ENCODE results near the gene OR2AJ1. TPM values are rescaled to one million over a fixed set of nuclear protein-coding genes. Genes with fewer than 3 reads are reported as not detected.

The OR2AJ1 gene
- polyA plus RNA-seq, 1 experiment = not detected

DNA sequence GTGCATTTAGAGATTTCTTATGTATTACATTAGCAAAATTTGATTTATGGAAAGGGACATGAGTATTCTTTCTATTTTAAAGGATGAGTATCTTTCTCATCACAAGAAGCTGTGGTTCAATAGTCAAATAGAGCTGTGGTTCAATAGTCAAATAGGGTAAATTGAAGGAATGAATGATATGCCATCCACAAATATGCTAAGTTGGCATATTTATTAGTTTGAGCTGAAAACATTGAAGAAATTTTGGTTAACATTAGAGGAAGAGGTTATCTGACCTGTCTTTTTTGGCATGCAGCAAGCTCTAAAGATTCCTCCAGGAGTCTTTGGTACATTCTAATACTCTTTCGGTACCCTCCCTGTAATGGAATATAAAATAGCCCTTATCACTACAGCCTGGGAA is 28.7 kb downstream of the OR2AJ1 start:
- no peak overlapping the region for H3K4me3 ChIP-seq (ENCODE audit: low read depth, low read length)
- ChIA-PET CTCF (no interaction called here), POLR2A (no interaction called here)
- TF ChIP-seq, protein P1, sequence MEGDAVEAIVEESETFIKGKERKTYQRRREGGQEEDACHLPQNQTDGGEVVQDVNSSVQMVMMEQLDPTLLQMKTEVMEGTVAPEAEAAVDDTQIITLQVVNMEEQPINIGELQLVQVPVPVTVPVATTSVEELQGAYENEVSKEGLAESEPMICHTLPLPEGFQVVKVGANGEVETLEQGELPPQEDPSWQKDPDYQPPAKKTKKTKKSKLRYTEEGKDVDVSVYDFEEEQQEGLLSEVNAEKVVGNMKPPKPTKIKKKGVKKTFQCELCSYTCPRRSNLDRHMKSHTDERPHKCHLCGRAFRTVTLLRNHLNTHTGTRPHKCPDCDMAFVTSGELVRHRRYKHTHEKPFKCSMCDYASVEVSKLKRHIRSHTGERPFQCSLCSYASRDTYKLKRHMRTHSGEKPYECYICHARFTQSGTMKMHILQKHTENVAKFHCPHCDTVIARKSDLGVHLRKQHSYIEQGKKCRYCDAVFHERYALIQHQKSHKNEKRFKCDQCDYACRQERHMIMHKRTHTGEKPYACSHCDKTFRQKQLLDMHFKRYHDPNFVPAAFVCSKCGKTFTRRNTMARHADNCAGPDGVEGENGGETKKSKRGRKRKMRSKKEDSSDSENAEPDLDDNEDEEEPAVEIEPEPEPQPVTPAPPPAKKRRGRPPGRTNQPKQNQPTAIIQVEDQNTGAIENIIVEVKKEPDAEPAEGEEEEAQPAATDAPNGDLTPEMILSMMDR (IDR thresholded peaks at IDR 0.05; ENCODE audit: insufficient read depth, low read depth, low read length) = no peak
- no peaks in the 10 kb centered on the region for H3K36me3 ChIP-seq (ENCODE audit: control insufficient read depth, insufficient read depth, low read length)
- no peak for DNase-seq (ENCODE audit: low read depth)
- H3K27me3 ChIP-seq (ENCODE audit: control insufficient read depth, insufficient read depth, low read length) = no peaks in the 10 kb centered on the region

DNA sequence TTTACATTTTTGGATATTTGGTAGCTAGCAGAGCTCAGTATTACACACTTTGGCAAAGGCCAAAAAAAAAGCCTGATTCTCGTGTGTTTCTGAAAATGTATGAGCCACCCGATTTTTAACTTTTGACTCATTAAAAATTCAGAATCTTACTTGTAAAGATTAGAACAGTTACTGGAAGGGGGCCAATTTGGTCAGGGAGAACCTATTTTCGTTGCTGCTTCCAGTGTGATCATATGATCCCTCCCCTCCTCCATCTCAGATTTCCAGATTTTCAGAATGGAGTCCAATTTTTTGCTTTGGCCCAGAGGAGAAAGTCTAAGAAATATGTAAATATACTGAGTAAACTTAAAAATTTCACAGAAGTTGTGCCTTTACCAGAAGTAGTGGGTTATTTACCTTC is 37.1 kb downstream of the OR2AJ1 start:
- POLR2A ChIA-PET = no interaction called here
- CTCF ChIA-PET = no interaction called here
- Histone ChIP-seq H3K27me3 (ENCODE audit: control insufficient read depth, insufficient read depth, low read length) (no peaks in the 10 kb centered on the region), H3K4me3 (ENCODE audit: low read depth, low read length) (no peak overlapping the region), H3K36me3 (ENCODE audit: control insufficient read depth, insufficient read depth, low read length) (no peaks in the 10 kb centered on the region)
- TF ChIP-seq, protein P1 (IDR thresholded peaks at IDR 0.05; ENCODE audit: insufficient read depth, low read depth, low read length) = no peak
- DNase-seq (ENCODE audit: low read depth) = no peak

DNA sequence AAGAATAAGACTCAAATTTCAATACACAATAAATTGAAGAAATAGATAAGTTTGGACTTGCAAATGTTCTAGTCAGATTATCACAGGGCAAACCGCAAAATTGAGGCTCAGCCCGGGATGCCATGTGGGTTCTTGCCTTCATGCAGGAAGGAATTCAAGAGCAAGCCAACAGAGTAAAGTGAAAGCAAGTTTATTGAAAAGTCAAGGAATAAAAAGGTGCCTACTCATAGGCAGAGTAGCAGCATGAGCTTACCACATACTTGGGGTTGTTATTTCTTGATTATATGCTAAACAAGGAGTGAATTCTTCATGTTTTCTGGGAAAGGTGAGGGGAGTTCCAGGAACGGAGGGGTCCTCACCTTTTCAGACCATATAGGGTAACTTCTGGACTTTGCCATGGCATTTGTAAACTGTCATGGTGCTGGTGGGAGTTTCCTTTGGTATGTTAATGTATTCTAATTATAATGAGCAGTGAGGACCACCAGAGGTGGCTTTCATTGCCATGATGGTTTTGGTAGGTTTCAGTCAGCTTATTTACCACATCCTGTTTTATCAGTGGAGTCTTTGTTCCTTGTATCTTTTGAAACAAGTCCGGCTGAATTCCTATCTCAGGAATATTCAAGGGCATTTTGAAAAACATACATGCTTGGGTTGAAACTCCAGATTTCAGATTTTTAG is 38.4 kb downstream of the OR2AJ1 start:
- ChIA-PET CTCF (no interaction called here), POLR2A (no interaction called here)
- TF ChIP-seq, protein P1 (IDR thresholded peaks at IDR 0.05; ENCODE audit: insufficient read depth, low read depth, low read length) = no peak
- no peaks in the 10 kb centered on the region for H3K36me3 ChIP-seq (ENCODE audit: control insufficient read depth, insufficient read depth, low read length)
- no peak for DNase-seq (ENCODE audit: low read depth)
- no peak overlapping the region for H3K4me3 ChIP-seq (ENCODE audit: low read depth, low read length)
- H3K27me3 ChIP-seq (ENCODE audit: control insufficient read depth, insufficient read depth, low read length) = no peaks in the 10 kb centered on the region

DNA sequence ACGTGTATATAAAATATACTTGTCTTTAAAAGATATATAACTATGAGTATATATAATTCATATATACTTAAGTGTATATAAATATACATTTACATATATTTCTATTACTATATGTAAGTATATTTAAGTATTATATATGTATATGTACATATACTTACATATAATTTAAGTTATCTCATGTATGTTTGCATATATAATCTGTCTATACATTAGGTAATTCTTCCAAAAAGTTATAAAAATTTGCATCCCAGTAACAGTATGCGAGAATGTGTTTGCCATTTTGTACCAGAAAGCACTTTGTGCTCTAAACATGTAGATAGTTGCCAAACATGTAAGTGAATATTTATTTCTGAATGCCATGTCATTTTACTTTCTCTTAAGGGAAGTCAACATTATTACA is 40.2 kb downstream of the OR2AJ1 start, which contains the start of gene OR2AK2:
Gene OR2AK2 (plus strand): TSS at position 301 of the 400 bp plus-strand sequence. CDS start 144 bp downstream, outside the sequence.
- TF ChIP-seq, protein P1 (IDR thresholded peaks at IDR 0.05; ENCODE audit: insufficient read depth, low read depth, low read length) = no peak
- DNase-seq (ENCODE audit: low read depth) = no peak
- Histone ChIP-seq H3K4me3 (ENCODE audit: low read depth, low read length) (no peak within 1 kb of the TSS), H3K36me3 (ENCODE audit: control insufficient read depth, insufficient read depth, low read length) (no peaks in the 10 kb centered on the region), H3K27me3 (ENCODE audit: control insufficient read depth, insufficient read depth, low read length) (no peaks in the 10 kb centered on the region)
- CTCF ChIA-PET = no interaction called here
- POLR2A ChIA-PET = no interaction called here

DNA sequence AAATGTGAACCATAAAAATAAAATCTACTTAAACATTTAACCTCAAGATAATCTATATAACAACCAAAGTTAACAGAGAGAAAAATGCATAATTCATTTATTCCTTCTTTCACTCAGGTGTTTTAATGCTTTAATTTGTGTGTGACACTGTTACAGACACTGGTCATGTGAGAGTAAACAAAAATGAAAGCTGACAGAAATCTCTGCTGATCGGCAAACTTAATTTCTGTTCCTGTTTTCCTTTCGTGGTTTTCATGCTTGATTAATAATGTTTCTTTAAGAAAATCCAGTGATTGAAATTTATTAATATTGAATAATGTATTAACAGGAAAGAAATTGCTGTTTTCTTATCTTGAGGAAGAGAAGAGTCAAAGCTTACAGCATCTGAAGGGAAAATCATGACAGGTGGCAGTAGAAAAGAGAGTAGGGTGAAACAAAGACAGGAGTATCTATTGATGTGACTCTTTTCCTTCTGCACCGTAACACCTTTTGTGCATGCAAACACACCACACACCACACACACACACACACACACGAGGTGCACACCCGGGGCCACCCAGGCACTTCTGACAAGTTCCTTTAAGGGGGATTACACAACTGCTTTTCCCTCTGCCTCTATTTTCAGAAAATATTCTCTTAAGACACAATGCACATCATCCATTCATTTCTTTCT is 42.0 kb downstream of the OR2AJ1 start:
- ChIA-PET POLR2A (no interaction called here), CTCF (no interaction called here)
- Histone ChIP-seq H3K27me3 (ENCODE audit: control insufficient read depth, insufficient read depth, low read length) (no peaks in the 10 kb centered on the region), H3K36me3 (ENCODE audit: control insufficient read depth, insufficient read depth, low read length) (no peaks in the 10 kb centered on the region), H3K4me3 (ENCODE audit: low read depth, low read length) (no peak overlapping the region)
- DNase-seq (ENCODE audit: low read depth) = no peak
- TF ChIP-seq, protein P1 (IDR thresholded peaks at IDR 0.05; ENCODE audit: insufficient read depth, low read depth, low read length) = no peak

Other genes starting within 250 kb of the OR2AJ1 start
- gene OR13G1, start 245.2 kb upstream of the OR2AJ1 start, polyA plus RNA-seq (2011; rRNA removed) = not detected in 2 replicates
- gene OR6F1, start 208.2 kb upstream of the OR2AJ1 start, polyA plus RNA-seq (2011; rRNA removed) = not detected in 2 replicates
- not detected in 2 replicates for gene OR14K1, start 186.3 kb upstream of the OR2AJ1 start, polyA plus RNA-seq (2011; rRNA removed)
- gene OR14A2, start 176.7 kb upstream of the OR2AJ1 start, polyA plus RNA-seq (2011; rRNA removed) = not detected in 2 replicates
- not detected in 2 replicates for gene OR1C1, start 164.3 kb upstream of the OR2AJ1 start, polyA plus RNA-seq (2011; rRNA removed)
- gene OR14A16, start 100.8 kb upstream of the OR2AJ1 start, polyA plus RNA-seq (2011; rRNA removed) = not detected in 2 replicates
- not detected in 2 replicates for gene OR11L1, start 83.0 kb upstream of the OR2AJ1 start, polyA plus RNA-seq (2011; rRNA removed)
- not detected in 2 replicates for gene TRIM58, start 67.7 kb upstream of the OR2AJ1 start, polyA plus RNA-seq (2011; rRNA removed)
- gene OR2W3, start 29.3 kb upstream of the OR2AJ1 start, polyA plus RNA-seq (2011; rRNA removed) = not detected in 2 replicates
- gene OR2T8, start 4.6 kb upstream of the OR2AJ1 start, polyA plus RNA-seq (2011; rRNA removed) = not detected in 2 replicates
- gene OR2L8, start 24.0 kb downstream of the OR2AJ1 start, polyA plus RNA-seq (2011; rRNA removed) = not detected in 2 replicates
- not detected in 2 replicates for gene OR2AK2, start 40.3 kb downstream of the OR2AJ1 start, polyA plus RNA-seq (2011; rRNA removed)
- gene OR2L5, start 88.8 kb downstream of the OR2AJ1 start, polyA plus RNA-seq (2011; rRNA removed) = not detected in 2 replicates
- not detected in 2 replicates for gene OR2L2, start 105.2 kb downstream of the OR2AJ1 start, polyA plus RNA-seq (2011; rRNA removed)
- gene OR2L3, start 121.9 kb downstream of the OR2AJ1 start, polyA plus RNA-seq (2011; rRNA removed) = not detected in 2 replicates
- not detected in 2 replicates for gene OR2L13, start 170.3 kb downstream of the OR2AJ1 start, polyA plus RNA-seq (2011; rRNA removed)
- not detected in 2 replicates for gene OR2M5, start 220.3 kb downstream of the OR2AJ1 start, polyA plus RNA-seq (2011; rRNA removed)
- gene OR2M2, start 249.9 kb downstream of the OR2AJ1 start, polyA plus RNA-seq (2011; rRNA removed) = not detected in 2 replicates

All from BJ (cell line).